Neutrophil (primary cell): Measurements from ENCODE around the gene OVCA2.

ENCODE experiments used
- H3K27ac ChIP-seq: fragments of 200-600 bp; sonication (generic); 2 replicates; pipeline ENCODE4 v1.5.1; 2016; ENCODE audit warnings: mild to moderate bottlenecking, moderate library complexity
- H3K27me3 ChIP-seq: fragments of 200-600 bp; sonication (generic); 2 replicates; pipeline ENCODE4 v1.6.0; 2016; ENCODE audit warnings: mild to moderate bottlenecking
- H3K36me3 ChIP-seq: fragments of 200-600 bp; sonication (generic); 2 replicates; pipeline ENCODE4 v1.5.1; 2017
- H3K4me1 ChIP-seq, 2 experiments: fragments of 200-600 bp in 1 of 2; sonication (generic) in 1 of 2; 1 replicate in 1 of 2; 2 replicates in 1 of 2; pipeline versions ENCODE4 v1.5.1 to v1.6.1; 2013 to 2016; ENCODE audit warnings: low read depth in 1 of 2, low read length in 1 of 2, mild to moderate bottlenecking in 1 of 2, moderate library complexity in 1 of 2; ENCODE audit not compliant: control insufficient read depth in 1 of 2, insufficient read depth in 1 of 2
- H3K4me3 ChIP-seq, 2 experiments: fragments of 200-600 bp in 1 of 2; sonication (generic) in 1 of 2; 1 replicate in 1 of 2; 2 replicates in 1 of 2; pipeline ENCODE4 v1.5.1; 2013 to 2016; ENCODE audit warnings: low read depth in 1 of 2, low read length in 1 of 2, mild to moderate bottlenecking in 1 of 2, moderate library complexity in 1 of 2
- H3K9me3 ChIP-seq: fragments of 200-600 bp; sonication (generic); 2 replicates; pipeline ENCODE4 v1.5.1; 2016
- CTCF ChIP-seq: fragments of 200-600 bp; sonication (generic); IDR thresholded peaks from 2 replicates; pipeline ENCODE4 v1.5.1; 2016; ENCODE audit warnings: antibody characterized with exemption

Gene OVCA2

GRCh38 chr17:2040942-2041560, 771 bp upstream of the OVCA2 start:
- peak overlapping the region; percentile 78 for H3K27ac ChIP-seq
- no peaks in the 10 kb centered on the region for H3K36me3 ChIP-seq
- H3K4me3 ChIP-seq, result peak overlapping the region; percentile 78 to 96
- H3K9me3 ChIP-seq, result no peaks in the 10 kb centered on the region
- H3K4me1 ChIP-seq, result peaks cover 18 to 24% of the 10 kb centered on the region in 2 experiments
- no peaks in the 10 kb centered on the region for H3K27me3 ChIP-seq
- no peak for TF ChIP-seq CTCF

- Histone ChIP-seq H3K9me3 (no peaks in the 10 kb centered on the region), H3K27me3 (peaks cover 11% of the 10 kb centered on the region), H3K4me1 (peaks cover 18 to 24% of the 10 kb centered on the region in 2 experiments), H3K36me3 (no peaks in the 10 kb centered on the region), H3K27ac (peak overlapping the region; percentile 78), H3K4me3 (peak overlapping the region; percentile 78 to 96)
- no peak for TF ChIP-seq CTCF
Observed at GRCh38 chr17:2042390-2042847, 597 bp downstream of the OVCA2 start.

GRCh38 chr17:2042933-2043332, 1.1 kb downstream of the OVCA2 start:
- TF ChIP-seq CTCF, result no peak
- H3K4me1 ChIP-seq, result peaks cover 18 to 24% of the 10 kb centered on the region in 2 experiments
- peak overlapping the region in 1 of 2 experiments; percentile 96 for H3K4me3 ChIP-seq
- H3K27ac ChIP-seq, result no peak overlapping the region
- no peaks in the 10 kb centered on the region for H3K36me3 ChIP-seq
- peaks cover 16% of the 10 kb centered on the region for H3K27me3 ChIP-seq
- no peaks in the 10 kb centered on the region for H3K9me3 ChIP-seq

- Histone ChIP-seq H3K36me3 (no peaks in the 10 kb centered on the region), H3K4me1 (peaks cover 18 to 25% of the 10 kb centered on the region in 2 experiments), H3K4me3 (no peak overlapping the region), H3K27me3 (peaks cover 25% of the 10 kb centered on the region), H3K9me3 (no peaks in the 10 kb centered on the region), H3K27ac (no peak overlapping the region)
- TF ChIP-seq CTCF, result no peak
Observed at GRCh38 chr17:2043785-2044184, 2.0 kb downstream of the OVCA2 start.

GRCh38 chr17:2044263-2044894, 2.6 kb downstream of the OVCA2 start:
- no peak for TF ChIP-seq CTCF
- Histone ChIP-seq H3K36me3 (no peaks in the 10 kb centered on the region), H3K27ac (no peak overlapping the region), H3K27me3 (peaks cover 31% of the 10 kb centered on the region), H3K4me1 (peaks cover 23 to 31% of the 10 kb centered on the region in 2 experiments), H3K4me3 (no peak overlapping the region), H3K9me3 (no peaks in the 10 kb centered on the region)
